GM18861 (cell line): ENCODE results near the gene C12orf57.
A peak's percentile ranks its signal among the peaks of the same experiment; 100 is the strongest.

ENCODE experiments used
- ATAC-seq: cut with Tn5 transposase; IDR thresholded peaks from one replicate; pipeline ENCODE4 v1.9.1; 2021; ENCODE audit not compliant: unreplicated experiment

Gene C12orf57

DNA sequence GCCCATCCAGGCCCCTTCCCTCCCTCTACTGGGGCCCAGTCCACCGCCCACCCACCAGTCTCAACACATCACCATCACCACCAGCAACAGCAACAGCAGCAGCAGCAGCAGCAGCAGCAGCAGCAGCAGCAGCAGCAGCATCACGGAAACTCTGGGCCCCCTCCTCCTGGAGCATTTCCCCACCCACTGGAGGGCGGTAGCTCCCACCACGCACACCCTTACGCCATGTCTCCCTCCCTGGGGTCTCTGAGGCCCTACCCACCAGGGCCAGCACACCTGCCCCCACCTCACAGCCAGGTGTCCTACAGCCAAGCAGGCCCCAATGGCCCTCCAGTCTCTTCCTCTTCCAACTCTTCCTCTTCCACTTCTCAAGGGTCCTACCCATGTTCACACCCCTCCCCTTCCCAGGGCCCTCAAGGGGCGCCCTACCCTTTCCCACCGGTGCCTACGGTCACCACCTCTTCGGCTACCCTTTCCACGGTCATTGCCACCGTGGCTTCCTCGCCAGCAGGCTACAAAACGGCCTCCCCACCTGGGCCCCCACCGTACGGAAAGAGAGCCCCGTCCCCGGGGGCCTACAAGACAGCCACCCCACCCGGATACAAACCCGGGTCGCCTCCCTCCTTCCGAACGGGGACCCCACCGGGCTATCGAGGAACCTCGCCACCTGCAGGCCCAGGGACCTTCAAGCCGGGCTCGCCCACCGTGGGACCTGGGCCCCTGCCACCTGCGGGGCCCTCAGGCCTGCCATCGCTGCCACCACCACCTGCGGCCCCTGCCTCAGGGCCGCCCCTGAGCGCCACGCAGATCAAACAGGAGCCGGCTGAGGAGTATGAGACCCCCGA, 7.0 kb upstream of the C12orf57 start:
- ATAC-seq, result no peak

DNA sequence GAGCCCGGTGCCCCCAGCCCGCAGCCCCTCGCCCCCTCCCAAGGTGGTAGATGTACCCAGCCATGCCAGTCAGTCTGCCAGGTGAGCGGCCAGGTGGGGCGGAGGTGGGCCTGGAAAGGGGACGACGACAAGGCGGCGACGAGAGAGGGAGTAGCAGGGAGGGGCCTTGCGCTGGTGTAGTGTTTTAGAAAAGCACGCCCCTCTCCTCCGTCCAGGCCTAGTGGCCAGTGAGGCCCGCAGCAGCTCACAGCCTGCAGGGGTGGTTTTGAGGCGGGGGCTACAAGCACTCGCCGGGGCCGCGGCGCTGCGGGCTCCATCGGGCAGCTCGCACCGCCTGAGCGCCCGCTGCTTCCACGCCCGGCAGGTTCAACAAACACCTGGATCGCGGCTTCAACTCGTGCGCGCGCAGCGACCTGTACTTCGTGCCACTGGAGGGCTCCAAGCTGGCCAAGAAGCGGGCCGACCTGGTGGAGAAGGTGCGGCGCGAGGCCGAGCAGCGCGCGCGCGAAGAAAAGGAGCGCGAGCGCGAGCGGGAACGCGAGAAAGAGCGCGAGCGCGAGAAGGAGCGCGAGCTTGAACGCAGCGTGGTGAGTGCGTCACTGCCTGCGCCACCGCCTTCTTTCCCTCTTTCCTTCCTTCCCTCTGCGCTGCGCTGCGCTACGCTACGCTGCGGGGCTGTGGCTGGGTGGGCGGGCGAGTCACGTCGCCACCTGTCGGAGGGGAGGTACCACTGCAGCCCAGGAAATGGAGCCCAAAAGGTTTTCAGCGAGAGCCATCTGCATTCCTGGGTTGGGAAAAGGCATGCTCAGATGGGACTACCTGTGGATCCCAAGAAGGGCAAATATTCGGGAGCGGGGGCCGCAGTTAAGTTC, 6.1 kb upstream of the C12orf57 start:
- ATAC-seq, result peak; percentile 87

DNA sequence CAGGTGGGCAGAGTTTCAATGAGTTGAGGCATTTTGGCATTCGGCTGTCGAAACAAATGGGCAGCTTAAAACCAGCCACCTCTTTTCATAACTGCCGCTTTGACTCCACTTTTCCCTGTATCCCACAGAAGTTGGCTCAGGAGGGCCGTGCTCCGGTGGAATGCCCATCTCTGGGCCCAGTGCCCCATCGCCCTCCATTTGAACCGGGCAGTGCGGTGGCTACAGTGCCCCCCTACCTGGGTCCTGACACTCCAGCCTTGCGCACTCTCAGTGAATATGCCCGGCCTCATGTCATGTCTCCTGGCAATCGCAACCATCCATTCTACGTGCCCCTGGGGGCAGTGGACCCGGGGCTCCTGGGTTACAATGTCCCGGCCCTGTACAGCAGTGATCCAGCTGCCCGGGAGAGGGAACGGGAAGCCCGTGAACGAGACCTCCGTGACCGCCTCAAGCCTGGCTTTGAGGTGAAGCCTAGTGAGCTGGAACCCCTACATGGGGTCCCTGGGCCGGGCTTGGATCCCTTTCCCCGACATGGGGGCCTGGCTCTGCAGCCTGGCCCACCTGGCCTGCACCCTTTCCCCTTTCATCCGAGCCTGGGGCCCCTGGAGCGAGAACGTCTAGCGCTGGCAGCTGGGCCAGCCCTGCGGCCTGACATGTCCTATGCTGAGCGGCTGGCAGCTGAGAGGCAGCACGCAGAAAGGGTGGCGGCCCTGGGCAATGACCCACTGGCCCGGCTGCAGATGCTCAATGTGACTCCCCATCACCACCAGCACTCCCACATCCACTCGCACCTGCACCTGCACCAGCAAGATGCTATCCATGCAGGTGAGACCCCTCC, 5.2 kb upstream of the C12orf57 start:
- ATAC-seq, result no peak

DNA sequence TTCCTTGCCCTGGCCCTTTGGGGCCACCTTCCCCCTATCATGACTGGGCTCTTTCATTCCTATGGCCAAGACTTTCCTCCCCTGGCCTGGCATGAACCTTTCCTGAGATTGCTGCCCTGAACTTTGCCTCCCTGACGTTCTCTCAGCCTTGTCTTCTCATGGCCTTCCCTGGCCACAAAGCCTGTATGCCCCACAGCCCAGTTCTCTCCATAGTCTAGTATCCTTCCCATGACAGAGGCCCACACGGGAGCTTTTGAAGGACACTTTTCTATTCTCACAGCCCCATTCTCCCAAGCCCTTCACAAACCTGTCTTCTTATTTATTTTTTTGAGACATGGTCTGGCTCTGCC, 4.7 kb upstream of the C12orf57 start:
- no peak for ATAC-seq

DNA sequence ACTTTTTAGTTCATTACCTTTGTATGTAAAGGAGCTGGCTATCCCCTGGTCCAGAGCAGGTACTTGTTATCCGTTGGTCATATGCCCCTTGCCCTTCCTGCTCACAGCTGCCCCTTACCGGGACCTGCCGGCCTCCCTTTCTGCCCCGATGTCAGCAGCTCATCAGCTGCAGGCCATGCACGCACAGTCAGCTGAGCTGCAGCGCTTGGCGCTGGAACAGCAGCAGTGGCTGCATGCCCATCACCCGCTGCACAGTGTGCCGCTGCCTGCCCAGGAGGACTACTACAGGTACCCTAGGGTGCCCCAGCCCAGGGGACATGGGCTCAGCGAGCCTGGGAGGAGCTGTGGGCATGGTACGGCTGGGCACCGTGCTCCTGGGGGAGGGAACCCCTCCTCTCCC, 2.6 kb upstream of the C12orf57 start:
- no peak for ATAC-seq

DNA sequence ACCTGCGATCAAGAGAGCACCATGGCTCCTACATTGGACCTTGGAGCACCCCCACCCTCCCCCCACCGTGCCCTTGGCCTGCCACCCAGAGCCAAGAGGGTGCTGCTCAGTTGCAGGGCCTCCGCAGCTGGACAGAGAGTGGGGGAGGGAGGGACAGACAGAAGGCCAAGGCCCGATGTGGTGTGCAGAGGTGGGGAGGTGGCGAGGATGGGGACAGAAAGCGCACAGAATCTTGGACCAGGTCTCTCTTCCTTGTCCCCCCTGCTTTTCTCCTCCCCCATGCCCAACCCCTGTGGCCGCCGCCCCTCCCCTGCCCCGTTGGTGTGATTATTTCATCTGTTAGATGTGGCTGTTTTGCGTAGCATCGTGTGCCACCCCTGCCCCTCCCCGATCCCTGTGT, 2.0 kb upstream of the C12orf57 start:
- ATAC-seq, result no peak

DNA sequence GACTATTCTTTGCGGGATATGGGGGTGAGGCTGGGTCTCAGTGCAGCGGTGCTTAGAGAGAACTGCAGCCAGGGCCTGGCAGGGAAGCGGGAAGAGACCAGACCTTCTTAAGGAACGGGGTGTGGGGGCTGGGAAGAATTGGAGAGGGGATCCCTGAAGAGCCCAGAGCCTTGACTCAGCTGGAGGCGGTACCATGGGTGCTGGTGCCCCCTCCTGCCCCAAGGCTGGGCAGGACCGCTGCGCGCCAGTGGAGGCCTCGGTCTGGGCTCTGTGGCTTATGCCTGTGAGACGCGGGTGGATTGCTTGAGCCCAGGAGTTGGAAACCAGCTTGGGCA, 1.5 kb upstream of the C12orf57 start:
- ATAC-seq, result no peak

DNA sequence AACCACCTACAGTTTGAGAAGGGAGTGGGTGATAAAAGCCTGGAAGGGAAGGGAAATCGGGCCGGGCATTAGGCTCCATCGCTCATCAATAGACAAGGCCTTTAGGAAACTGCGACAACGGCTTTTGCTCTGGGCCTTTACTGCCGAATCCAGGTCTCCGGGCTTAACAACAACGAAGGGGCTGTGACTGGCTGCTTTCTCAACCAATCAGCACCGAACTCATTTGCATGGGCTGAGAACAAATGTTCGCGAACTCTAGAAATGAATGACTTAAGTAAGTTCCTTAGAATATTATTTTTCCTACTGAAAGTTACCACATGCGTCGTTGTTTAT, 467 bp upstream of the C12orf57 start:
- ATAC-seq, result peak; percentile 21

DNA sequence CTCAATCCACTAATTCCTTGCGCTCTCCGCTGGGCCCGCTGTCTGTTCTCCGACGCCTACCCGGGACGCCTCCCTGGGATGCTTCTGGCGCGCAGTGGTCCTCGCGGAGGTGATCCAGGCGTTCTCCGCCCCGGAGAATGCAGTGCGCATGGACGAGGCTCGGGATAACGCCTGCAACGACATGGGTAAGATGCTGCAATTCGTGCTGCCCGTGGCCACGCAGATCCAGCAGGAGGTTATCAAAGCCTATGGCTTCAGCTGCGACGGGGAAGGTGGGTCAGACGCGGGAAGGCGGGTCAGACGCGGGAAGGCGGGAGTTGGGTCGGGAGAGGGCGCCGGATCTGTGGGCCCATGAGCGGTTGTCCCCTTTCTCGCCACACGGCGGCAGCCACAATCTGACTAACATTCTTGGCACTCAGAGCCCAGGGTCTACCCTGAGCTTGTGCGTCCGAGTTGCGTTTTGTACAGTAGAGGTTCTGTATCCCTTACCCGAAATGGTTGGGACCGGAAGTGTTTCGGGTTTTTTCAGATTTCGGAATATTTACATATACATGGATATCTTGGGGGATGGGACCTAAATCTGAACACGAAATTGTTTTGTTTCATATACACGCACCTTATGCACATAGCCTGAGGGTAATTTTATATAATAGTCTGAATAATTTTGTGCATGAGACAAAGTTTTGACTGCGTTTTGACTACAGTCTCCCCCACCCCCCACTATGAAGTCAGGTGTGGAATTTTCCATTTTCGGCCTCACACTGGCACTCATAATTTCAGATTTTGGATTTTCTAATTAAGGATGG, 762 bp downstream of the C12orf57 start:
- ATAC-seq, result peak; percentile 40

DNA sequence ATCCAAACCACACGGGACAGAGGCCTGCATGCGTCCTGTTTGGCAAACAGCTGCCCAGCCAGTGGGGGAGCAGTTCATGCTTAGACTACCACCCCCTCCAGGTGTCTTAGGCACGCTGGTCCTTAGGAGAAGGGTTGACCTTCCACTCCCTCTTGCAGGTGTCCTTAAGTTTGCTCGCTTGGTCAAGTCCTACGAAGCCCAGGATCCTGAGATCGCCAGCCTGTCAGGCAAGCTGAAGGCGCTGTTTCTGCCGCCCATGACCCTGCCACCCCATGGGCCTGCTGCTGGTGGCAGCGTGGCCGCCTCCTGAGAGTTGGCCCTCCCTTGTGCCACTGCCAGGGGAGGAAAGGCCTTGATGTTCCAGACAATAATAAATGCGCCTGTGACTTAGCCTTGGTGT, 1.8 kb downstream of the C12orf57 start:
- ATAC-seq, result no peak

DNA sequence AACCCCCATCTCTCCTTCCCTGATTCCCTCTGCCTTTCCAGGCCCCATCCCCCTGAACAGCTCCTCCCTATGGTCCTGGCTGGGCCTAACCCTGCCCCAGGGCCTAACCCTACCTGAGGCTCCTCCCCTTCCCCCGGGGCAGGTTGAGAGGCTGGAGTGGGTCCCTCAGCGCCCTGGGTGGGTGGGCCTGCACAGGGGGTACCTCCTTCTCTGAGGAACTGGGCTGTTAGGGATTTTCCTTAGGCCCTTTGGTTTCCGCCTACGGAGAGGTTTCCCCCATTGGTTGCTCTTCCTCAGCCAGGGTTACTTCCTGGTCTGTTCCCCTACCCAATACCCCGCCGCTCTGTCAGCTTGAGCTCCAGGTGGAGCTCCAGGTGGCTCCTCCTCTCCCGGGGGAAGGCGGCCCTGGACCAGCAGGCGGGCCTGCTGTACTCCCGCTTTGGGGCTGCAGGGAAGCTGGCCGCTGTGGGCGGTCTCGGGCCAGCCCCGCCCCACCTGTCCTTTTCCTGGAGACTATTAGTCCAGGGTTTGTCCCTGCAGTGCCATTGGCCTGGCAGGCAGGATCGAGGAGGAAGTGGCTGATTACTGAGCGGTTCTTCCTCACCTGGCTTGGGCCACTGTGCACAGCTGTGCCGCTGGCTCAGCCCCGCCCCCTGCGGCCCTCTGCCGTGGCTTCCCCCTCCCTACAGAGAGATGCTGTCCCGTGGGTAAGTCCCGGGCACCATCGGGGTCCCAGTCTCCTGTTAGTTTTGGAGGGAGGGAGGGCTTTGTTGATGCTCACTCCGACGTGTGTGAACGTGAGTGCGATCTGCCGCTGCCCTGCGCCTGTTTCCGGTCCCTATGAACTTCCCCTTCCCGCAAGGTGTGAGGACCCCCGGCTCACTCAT, 2.5 kb downstream of the C12orf57 start:
- peak; percentile 18 for ATAC-seq

DNA sequence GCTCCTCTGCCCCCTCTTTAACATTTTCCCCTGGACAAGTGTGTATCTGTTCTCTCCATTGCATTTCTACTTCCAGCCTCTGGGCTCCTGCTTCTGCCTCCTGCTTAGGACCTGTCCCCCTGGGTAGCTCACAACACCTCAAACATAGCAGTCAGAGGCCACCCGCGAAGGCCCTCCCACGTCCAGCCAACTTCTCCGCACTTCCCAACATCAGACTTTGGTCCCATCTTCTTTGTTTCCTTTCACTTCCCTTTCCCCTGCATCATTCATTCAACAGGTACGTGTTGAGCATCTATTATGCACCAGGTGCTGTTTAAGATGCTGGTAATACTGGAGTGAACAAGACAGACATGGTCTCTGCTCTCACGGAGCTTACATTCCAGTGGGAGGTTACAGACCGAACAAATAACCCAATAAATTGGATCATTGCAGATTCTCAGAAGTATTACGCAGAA, 3.1 kb downstream of the C12orf57 start:
- ATAC-seq, result no peak

DNA sequence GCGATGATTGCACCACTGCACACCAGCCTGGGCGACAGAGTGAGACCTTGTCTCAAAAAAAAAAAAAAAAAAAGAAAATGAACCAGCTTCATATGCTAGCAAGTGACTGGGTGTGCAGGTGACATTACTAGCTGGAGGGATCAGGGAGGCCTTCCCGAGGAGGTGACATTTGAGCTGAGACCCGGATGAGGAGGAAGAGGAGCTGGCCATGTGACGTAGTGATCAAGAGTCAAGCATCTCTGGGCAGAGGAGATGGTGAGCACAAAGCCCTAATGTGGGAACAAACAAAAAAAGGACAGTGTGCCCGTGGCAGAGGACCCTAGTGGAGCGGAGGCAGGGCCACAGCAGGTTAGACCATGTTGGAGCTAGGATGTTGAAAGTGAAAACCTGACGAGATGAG, 3.8 kb downstream of the C12orf57 start:
- no peak for ATAC-seq

DNA sequence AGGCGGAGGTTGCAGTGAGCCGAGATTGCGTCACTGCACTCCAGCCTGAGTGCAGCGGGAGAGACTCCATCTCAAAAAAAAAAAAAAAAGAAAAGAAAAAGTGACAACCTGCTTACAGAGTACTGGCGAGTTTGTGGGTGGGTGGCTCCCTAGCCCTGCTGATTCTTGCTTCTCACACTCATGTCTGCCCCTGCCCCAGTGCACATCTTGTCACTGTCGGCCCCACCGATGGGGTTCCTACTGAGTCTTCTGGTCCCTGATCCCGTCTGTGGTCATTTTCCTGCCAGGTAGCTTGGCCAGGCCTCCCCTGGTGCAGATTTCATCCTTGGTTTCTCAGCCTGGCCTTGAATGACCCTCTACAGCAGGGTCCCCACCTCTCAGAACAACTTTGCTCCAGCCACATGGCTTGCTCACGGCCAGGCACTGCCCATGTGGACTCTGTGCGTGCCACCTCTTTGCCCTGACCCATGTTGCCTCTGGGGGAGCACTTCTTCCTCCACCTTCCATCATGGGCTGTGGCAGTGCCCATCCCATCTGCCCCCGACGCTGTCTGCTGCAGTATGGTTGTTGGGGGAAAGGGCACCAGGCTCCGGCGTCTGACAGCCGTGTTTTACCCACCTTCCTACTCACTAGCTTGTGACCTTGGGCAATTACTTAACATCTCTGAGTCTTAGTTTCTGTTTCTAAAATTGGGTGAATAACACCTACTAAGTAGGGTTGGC, 5.2 kb downstream of the C12orf57 start:
- ATAC-seq, result no peak

DNA sequence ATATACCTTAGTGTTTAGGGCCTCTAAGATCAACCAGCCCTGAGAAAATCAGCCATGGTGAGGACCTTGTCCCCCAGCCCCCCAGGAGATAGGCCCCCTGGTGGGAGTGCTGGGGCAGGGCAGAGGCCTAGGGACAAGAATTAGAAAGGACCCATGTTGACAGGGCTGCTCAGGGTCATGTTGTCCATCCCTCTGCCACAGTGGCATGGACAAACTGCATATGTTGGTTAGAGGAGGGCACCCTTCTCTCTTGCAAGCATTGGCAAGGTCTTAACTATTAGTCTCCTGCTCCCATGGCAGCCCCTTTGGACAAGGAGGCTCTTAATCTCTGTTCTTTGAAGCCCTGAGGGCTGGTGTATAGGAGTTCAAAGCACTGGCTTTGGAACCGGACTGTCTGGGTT, 6.6 kb downstream of the C12orf57 start:
- no peak for ATAC-seq

DNA sequence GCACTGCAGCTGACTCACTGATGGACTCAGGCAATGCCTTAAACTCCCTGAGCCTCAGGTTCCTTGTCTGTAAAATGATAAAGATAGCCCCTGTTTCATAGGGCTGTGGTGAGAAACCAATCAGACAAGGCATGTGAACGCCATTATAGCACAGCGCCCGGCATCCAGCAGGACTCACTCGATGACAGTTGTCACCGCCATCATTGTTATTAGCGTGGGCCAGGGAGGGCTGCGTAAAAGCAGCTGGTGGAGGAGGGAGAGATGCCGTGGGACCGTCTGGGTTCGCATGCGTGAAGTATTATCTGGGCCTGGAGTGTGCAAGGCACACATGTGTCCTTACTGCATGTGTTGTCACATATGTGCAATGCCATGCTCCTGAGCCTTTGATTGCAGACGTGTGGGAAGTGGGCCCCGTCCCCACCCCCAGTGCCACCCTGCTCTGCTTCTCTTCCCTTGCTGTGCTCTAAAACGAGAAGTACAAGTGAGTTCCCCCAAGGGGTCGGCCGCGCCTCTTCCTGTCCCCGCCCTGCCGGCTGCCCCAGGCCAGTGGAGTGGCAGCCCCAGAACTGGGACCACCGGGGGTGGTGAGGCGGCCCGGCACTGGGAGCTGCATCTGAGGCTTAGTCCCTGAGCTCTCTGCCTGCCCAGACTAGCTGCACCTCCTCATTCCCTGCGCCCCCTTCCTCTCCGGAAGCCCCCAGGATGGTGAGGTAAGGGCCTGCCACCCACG, 7.2 kb downstream of the C12orf57 start, which contains the start of gene PTPN6:
Gene PTPN6 (plus strand): TSS at position 546 of the 730 bp plus-strand sequence. CDS start 157 bp downstream, at position 703.
- ATAC-seq, result peak; percentile 26

DNA sequence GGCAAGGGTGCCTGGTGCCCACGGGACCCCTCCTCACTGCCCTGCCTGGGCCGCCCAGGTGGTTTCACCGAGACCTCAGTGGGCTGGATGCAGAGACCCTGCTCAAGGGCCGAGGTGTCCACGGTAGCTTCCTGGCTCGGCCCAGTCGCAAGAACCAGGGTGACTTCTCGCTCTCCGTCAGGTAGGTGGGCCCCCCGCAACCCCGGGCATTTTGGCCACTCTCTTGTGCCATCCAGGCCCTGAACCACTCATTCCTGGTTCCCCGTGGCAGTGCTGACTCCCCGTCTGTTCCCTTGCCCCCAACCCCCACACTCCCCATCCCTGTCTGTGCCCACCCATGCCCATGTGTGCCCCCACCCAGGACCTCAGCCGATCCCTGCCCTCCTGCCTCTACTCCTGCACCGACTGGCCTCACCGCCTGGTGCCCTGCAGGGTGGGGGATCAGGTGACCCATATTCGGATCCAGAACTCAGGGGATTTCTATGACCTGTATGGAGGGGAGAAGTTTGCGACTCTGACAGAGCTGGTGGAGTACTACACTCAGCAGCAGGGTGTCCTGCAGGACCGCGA, 7.8 kb downstream of the C12orf57 start:
- no peak for ATAC-seq
